HG02571 (cell line): ENCODE data around the gene JCHAIN.
"Not testable (repeated sequence)": the region's sequence is repeated elsewhere in the genome, so short reads cannot be mapped to it uniquely, and the experiment has no call there.

Experiments
- ATAC-seq: cut with Tn5 transposase; IDR thresholded peaks from one replicate; pipeline ENCODE4 v1.9.1; 2021; ENCODE audit warnings: mild to moderate bottlenecking, moderate library complexity; ENCODE audit not compliant: unreplicated experiment

Gene JCHAIN

DNA sequence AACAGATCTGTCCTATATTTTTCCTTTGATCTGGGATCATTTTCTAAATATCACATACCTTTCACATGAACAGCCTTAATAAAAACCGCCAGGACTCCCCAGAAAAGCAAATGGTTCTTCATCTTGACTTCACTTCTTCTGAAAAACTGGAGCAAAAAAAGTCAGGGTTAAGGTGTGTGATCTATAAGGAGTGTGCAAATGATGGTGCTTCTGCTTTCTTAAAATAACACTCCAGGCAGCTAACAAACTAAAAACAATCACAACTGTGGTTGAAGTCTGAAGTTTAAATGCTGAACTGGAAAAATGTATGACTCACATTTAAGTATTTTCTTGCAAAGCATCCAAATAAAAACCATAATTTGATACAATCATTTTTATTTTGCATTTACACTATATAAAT, at the start of gene JCHAIN:
Gene JCHAIN (minus strand): TSS at position 140 of the 400 bp plus-strand sequence. CDS start 18 bp downstream, at position 122.
- ATAC-seq = peak; percentile 52

GRCh38 chr4:70715097-70715496, 48.8 kb upstream of the JCHAIN start:
- no peak for ATAC-seq

- ATAC-seq = peak; percentile 50
Observed at GRCh38 chr4:70714079-70714887, 48.0 kb upstream of the JCHAIN start.

GRCh38 chr4:70713453-70714078, 47.3 kb upstream of the JCHAIN start:
- ATAC-seq = peak; percentile 29

DNA sequence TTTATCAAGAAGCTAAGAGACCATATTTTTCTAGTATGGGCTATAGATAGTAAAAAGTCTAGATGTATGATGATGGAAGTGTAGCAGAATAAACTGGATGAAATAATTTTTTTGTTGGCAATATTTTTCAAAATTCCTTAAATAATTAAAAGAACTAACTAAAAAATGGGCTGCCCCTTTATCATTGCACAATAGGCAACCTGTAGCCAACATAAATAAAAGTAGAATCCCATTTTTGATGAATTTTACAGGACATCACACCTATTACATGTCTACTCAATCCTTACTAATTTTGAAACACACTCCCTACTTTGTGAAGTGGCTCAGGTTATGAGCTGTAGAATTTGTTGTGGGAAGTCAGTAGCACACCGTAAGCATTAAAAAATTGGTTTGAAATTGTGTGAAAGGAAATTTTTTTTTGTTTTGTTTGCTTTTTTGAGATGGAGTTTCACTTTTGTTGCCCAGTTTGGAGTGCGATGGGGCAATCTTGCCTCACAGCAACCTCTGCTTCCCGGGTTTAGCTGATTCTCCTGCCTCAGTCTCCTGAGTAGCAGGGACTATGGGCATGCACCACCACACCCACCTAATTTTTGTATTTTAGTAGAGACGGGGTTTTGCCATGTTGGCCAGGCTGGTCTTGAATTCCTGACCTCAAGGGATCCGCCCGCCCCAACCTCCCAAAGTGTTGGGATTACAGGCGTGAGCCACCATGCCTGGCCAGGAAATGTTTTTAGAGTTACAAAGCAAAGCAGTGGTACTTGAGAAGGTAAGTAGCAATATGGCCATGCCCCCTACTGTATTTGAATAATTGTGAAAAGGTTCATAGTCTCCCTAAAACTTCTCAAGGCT, 46.5 kb upstream of the JCHAIN start:
- peak; percentile 4 for ATAC-seq

DNA sequence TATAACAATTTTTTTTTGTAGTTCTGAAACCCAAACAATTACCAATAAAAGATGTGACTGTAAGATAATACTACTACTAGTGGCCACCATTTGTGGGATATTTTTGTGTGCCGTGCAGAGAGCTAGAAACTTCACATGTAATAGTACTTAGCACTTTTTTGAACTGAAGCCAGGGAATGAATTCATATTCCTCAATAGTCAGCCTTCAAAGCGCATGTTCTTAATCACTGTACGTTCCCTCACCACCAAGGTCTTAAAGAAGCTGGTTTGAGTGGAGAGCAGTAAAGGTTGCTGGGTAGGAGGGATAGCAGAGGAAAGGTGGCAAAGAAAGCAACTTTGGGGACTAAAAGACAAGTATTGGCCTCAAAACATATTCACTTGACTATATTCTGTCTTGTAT, 45.8 kb upstream of the JCHAIN start:
- no peak for ATAC-seq

- no peak for ATAC-seq
Observed at GRCh38 chr4:70711599-70711998, 45.3 kb upstream of the JCHAIN start.

GRCh38 chr4:70709611-70710205, 43.4 kb upstream of the JCHAIN start:
- no peak for ATAC-seq

GRCh38 chr4:70706516-70706915, 40.2 kb upstream of the JCHAIN start:
- no peak for ATAC-seq

GRCh38 chr4:70706044-70706461, 39.7 kb upstream of the JCHAIN start:
- ATAC-seq = no peak

DNA sequence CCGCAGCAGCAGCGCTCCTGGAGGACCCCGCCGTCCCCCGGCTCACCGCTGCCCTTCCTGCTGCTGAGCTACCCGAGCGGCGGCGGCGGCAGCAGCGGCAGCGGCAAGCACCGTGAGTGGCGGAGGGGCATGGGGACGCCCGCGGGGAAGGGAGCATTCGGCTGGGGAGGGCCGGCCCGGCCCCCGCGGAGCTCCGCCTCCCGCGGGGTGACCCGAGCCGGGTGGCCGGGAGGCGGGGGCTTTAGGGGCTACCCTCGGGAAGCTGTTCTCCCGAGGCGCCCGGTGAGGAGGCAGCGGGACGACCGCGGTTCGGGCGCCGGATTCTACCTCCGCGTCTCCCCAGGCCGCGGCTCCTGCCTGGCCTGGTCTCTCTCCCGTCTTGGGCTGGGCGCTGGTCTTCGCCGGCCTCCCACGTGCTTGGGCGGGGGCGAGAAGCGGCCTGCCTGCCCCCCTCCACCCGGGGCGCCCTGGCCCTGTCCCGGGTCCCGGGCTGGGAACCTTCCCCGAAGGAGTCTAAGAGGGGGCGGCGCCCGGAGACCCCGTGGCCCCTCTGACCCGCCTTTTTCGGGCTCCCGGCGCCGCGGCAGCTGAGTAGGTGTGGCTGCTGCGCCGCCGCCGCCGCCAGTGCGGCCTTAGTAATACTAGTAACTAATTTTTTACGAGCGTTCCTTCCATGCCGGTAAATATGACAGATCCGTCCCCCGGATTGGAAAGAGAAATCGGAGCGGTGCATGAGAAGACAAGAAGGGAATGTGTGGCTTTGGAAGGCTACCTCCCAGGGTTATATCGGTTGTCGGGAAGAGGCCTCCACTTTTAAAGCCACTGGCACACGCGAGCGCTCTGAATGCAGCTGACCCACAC, 39.1 kb upstream of the JCHAIN start:
- ATAC-seq = peak; percentile 56

DNA sequence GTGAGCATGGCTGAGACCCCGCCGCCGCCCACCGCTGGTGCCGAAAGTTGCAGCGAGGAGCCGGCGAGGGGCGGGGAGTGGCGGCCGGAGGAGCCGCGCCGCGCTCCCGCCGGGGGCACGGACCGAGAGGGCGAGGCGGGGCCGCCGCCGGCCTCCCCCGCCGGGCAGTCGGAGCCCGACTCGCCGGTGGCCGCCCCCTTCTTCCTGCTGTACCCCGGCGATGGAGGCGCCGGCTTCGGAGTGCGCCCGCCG, 38.5 kb upstream of the JCHAIN start:
- ATAC-seq = peak; percentile 37

GRCh38 chr4:70704215-70704930, 38.1 kb upstream of the JCHAIN start:
- ATAC-seq = peak; percentile 62

DNA sequence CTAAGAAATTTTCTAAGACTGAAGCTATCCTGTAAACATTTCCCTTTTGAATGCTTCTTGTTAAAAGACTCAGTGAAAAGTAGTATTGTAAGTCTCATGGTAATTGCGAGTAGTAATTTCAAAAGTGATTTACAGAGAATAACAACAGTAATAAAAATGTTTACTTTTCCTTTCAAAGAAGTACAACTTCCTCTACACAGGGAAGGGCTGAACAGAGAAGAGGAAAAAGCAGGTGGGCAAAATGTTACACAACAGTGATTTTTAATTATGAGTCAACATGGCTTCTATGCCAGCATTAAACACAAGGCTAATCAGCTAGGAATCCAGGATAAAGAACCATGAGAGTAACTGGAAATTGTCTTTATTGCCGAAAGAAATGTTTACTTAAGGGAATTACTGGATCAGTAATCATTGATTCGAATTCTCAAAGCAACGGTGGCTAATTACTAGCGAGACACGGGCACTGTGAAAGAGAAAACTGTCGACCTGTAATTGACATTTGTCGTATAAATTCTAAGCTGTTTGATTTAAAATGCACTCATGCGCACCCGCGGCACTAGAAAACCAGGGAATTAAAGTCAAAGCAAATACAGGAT, 37.4 kb upstream of the JCHAIN start:
- no peak for ATAC-seq

DNA sequence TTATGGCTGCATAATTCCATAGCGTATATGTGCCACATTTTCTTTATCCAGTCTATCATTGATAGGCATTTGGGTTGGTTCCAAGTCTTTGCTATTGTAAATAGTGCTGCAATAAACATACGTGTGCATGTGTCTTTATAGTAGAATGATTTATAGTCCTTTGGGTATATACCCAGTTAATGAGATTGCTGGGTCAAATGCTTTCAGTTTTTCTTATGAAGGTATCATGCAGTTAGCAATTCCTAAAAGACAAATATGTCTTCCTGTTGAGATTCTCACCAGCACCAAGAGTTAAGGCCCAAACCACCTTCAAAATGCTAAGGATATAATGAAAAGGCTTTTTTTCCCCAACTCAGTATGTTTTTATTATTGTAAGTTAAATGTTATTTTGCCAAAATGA, 36.3 kb upstream of the JCHAIN start:
- ATAC-seq = not testable (repeated sequence)

DNA sequence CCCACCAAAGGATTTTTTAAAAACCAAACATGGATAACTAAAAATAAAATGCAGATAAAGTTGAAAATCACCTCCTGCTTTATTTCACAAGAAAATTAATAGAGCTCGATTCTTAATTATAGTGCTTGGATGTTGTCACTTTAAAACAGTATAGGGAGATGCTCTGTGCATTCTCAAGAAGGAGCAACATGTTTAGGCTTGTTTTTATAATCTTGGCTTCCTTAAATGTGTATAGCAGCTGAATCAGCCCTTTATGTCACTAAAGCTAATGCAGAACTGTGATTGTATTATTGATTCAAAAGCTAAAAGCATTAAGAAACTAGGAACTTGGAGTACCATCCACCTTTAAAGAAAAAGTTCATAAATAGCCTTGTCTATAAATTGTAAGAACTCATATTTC, 35.0 kb upstream of the JCHAIN start:
- no peak for ATAC-seq

DNA sequence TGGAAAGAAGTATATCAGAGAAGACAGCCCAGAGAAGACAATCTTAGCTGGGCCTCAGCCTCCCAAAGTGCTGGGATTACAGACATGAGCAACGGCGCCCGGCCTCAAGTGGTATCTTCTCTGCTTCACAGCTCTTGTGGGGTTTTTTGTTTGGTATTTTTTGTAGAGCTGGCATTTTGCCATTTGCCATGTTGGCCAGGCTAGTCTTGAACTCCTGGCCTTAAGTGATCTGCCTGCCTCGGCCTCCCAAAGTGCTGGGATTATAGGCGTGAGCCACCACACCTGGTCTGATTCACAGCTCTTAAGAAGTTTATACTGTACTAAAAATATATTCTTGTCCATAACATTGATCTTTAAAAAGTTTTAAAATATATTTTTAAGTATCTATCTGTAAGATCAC, 34.4 kb upstream of the JCHAIN start:
- no peak for ATAC-seq

DNA sequence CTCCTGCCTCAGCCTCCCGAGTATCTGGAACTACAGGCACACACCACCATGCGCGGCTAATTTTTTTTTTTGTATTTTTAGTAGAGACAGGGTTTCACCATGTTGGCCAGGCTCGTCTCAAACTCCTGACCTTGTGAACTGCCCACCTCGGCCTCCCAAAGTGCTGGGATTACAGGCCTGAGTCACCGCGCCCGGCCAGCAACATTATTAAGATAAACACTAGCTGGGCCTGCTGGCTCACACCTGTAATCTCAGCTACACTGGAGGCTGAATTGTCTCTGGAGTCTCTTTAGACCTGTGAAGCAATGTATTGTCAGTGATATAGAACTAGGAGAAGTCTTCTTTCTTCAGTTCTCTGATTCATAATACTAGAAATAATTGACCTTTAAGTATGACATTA, 32.1 kb upstream of the JCHAIN start:
- ATAC-seq = not testable (repeated sequence)

DNA sequence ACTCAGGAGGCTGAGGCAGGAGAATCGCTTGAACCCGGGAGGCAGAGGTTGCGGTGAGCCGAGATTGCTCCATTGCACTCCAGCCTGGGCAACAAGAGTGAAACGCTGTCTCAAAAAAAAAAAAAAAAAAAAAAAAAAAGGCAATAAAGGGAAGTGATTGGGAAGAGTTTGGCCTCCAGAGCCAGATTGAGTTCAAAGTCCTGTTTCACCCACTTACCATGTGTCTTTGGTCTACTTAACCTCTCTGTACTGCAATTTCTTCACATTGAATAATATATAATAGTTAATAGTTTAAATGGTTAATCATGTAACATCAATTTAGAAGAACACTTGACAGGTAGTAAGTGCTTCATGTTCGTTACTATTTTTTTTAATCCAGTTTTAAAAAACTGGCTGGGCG, 28.3 kb upstream of the JCHAIN start:
- ATAC-seq = not testable (repeated sequence)
